Central memory CD8-positive, alpha-beta T cell (primary cell): ENCODE results near the gene LYPD6.

Experiments used
- ATAC-seq: fragments of 150-1000 bp; cut with Tn5 transposase; replicated peaks from 2 replicates; pipeline ENCODE4 v1.10.0; 2022; ENCODE audit warnings: mild to moderate bottlenecking, moderate FRiP score, moderate number of reproducible peaks; ENCODE audit not compliant: poor library complexity, severe bottlenecking; ENCODE audit errors: extremely low read depth
- DNase-seq, 2 donors: peaks; one replicate each; pipeline ENCODE4 v3.0.0; 2021; ENCODE audit warnings: low spot score in 2 of 2
- H3K27ac Mint-ChIP-seq: one replicate; pipeline ENCODE4 v1.8.0; 2022; ENCODE audit warnings: low read depth, mild to moderate bottlenecking, moderate library complexity, mixed read lengths
- H3K27me3 Mint-ChIP-seq: one replicate; pipeline ENCODE4 v1.8.0; 2022; ENCODE audit warnings: mixed read lengths
- H3K36me3 Mint-ChIP-seq: one replicate; pipeline ENCODE4 v1.8.0; 2022; ENCODE audit warnings: mild to moderate bottlenecking, moderate library complexity, mixed read lengths; ENCODE audit not compliant: insufficient read depth
- H3K4me1 Mint-ChIP-seq: one replicate; pipeline ENCODE4 v1.8.0; 2022; ENCODE audit warnings: mixed read lengths
- H3K4me3 Mint-ChIP-seq: one replicate; pipeline ENCODE4 v1.8.0; 2022; ENCODE audit warnings: mild to moderate bottlenecking, moderate library complexity, mixed read lengths
- H3K9me3 Mint-ChIP-seq: one replicate; pipeline ENCODE4 v1.8.0; 2022; ENCODE audit warnings: mixed read lengths

The LYPD6 gene

GRCh38 chr2:149422337-149422990 is 92.1 kb downstream of the LYPD6 start:
- ATAC-seq (no peak), DNase-seq (no peak)
- Mint-ChIP-seq H3K9me3 (no peaks in the 10 kb centered on the region), H3K4me1 (no peaks in the 10 kb centered on the region), H3K36me3 (peaks cover 2% of the 10 kb centered on the region), H3K27ac (no peak overlapping the region), H3K4me3 (no peak overlapping the region), H3K27me3 (peaks cover 12% of the 10 kb centered on the region)

DNA sequence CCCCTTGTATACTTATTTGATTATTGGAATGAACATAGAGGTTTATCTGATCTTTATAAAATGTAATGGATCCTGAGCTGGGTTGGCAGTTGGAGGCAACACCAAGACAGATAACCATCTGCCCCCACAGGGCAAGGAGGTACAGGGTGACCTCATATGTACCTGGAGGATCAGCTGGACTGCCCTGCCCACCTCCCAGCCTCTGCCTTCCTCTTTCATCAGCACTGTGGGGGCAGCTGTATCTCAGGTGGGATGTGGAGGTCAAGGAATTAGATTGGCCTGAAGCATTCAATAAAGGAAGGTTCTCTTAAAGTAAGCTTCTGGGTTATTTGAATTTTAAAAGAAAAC is 92.6 kb downstream of the LYPD6 start:
- Mint-ChIP-seq H3K27ac (no peak overlapping the region), H3K27me3 (peaks cover 12% of the 10 kb centered on the region), H3K9me3 (no peaks in the 10 kb centered on the region), H3K4me1 (no peaks in the 10 kb centered on the region), H3K36me3 (peaks cover 2% of the 10 kb centered on the region), H3K4me3 (no peak overlapping the region)
- ATAC-seq (no peak), DNase-seq (no peak)

- Mint-ChIP-seq H3K4me1 (no peaks in the 10 kb centered on the region), H3K4me3 (no peak overlapping the region), H3K36me3 (peaks cover 2% of the 10 kb centered on the region), H3K9me3 (no peaks in the 10 kb centered on the region), H3K27me3 (peaks cover 12% of the 10 kb centered on the region), H3K27ac (no peak overlapping the region)
- DNase-seq: no peak
- ATAC-seq: no peak
Measured at GRCh38 chr2:149423630-149424029, 93.2 kb downstream of the LYPD6 start.

DNA sequence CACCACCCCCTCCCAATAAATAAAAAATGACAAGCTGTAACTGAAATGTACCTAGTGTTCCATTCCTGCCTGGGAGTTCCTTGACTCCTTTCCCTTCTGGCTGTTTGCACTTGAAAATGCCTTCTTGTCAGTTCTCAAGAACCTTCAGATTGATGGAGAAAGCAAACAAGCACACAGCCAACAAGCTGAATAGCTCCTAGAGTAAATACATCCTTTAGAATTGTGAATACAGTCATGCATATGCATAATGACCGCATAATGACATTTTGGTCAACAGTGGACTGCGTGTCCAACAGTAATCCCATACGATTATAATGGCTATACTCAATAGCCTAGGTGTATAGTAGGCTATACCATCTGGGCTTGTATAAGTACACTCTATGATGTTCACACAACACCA is 97.0 kb downstream of the LYPD6 start:
- DNase-seq (no peak), ATAC-seq (no peak)
- H3K27ac Mint-ChIP-seq: no peak overlapping the region
- H3K4me3 Mint-ChIP-seq: no peak overlapping the region
- peaks cover 2% of the 10 kb centered on the region for H3K36me3 Mint-ChIP-seq
- H3K4me1 Mint-ChIP-seq: no peaks in the 10 kb centered on the region
- no peaks in the 10 kb centered on the region for H3K9me3 Mint-ChIP-seq
- H3K27me3 Mint-ChIP-seq: peaks cover 18% of the 10 kb centered on the region

DNA sequence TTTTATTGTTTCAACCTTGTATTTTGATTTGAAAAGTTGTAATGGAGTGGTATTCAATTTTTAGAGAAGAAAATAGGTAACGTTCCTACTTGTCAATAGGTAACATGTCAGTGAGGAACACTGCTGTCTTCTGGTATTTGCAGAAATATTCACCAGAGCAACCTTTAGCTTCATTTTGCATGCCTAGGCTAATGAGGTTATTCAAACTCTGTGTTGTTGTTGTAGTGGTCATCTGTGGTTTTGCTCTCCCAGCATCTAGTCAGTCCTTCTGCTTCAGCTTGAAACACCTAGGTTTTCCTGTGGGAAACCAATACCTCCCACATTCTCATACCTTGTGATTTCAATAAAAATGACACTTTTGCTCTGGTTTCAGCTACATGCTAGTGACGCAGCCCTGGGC is 98.4 kb downstream of the LYPD6 start:
- Mint-ChIP-seq H3K36me3 (no peaks in the 10 kb centered on the region), H3K4me1 (no peaks in the 10 kb centered on the region), H3K4me3 (no peak overlapping the region), H3K27me3 (peaks cover 18% of the 10 kb centered on the region), H3K27ac (no peak overlapping the region), H3K9me3 (no peaks in the 10 kb centered on the region)
- ATAC-seq (no peak), DNase-seq (no peak)

GRCh38 chr2:149430743-149431736 is 100.7 kb downstream of the LYPD6 start:
- ATAC-seq: no peak
- Mint-ChIP-seq H3K27ac (no peak overlapping the region), H3K4me3 (no peak overlapping the region), H3K36me3 (no peaks in the 10 kb centered on the region), H3K9me3 (no peaks in the 10 kb centered on the region), H3K27me3 (peaks cover 6% of the 10 kb centered on the region), H3K4me1 (no peaks in the 10 kb centered on the region)
- DNase-seq: no peak

- no peaks in the 10 kb centered on the region for H3K9me3 Mint-ChIP-seq
- no peaks in the 10 kb centered on the region for H3K36me3 Mint-ChIP-seq
- ATAC-seq (no peak), DNase-seq (no peak)
- no peaks in the 10 kb centered on the region for H3K4me1 Mint-ChIP-seq
- H3K27me3 Mint-ChIP-seq: no peaks in the 10 kb centered on the region
- no peak overlapping the region for H3K4me3 Mint-ChIP-seq
- H3K27ac Mint-ChIP-seq: no peak overlapping the region
Measured at GRCh38 chr2:149438330-149438960, 108.1 kb downstream of the LYPD6 start.

DNA sequence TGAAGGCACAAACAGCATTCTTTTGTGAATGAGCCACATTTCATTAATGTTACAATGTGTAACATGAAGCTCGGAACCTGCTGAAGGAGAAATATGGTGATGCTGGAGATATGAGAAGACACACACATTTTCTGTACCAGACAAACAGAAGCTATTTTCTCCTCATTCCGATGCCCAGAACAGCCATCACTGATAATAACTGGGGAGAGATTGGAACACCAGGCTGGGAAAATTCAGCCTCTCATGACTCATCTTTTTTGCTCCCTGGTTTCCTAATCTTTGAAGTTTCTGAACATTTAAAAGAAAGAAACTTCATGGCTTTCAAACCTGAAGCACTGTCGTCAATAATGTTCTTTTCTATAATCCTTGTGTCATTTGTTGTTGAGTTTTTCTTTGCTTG is 110.9 kb downstream of the LYPD6 start:
- no peaks in the 10 kb centered on the region for H3K9me3 Mint-ChIP-seq
- no peak for DNase-seq
- no peak overlapping the region for H3K27ac Mint-ChIP-seq
- no peaks in the 10 kb centered on the region for H3K36me3 Mint-ChIP-seq
- H3K4me1 Mint-ChIP-seq: no peaks in the 10 kb centered on the region
- no peaks in the 10 kb centered on the region for H3K27me3 Mint-ChIP-seq
- no peak for ATAC-seq
- H3K4me3 Mint-ChIP-seq: no peak overlapping the region

- H3K27me3 Mint-ChIP-seq: no peaks in the 10 kb centered on the region
- H3K9me3 Mint-ChIP-seq: no peaks in the 10 kb centered on the region
Measured at GRCh38 chr2:149442346-149442745, 112.0 kb downstream of the LYPD6 start.

DNA sequence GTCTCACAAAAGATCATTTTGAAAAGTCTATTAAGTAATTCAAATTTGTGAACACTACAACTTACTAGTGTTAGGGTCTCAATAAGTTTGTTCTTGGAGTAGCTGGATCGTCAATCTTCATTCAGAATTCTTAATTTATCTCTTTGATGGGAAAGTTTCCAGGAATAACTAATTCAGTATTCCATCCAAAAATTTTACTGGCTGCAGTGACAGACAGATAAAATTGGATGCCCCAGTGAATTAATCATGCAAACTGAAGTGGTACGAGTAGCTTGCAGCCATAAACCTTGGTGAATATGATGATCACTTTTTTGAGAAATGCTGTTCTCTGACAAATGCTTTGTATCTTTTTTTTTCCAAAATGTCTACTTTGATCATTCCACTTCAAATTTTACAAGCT is 112.8 kb downstream of the LYPD6 start:
- no peaks in the 10 kb centered on the region for H3K27me3 Mint-ChIP-seq
- H3K9me3 Mint-ChIP-seq: no peaks in the 10 kb centered on the region
- no peak overlapping the region for H3K27ac Mint-ChIP-seq
- H3K36me3 Mint-ChIP-seq: no peaks in the 10 kb centered on the region
- DNase-seq: no peak
- no peak overlapping the region for H3K4me3 Mint-ChIP-seq
- no peaks in the 10 kb centered on the region for H3K4me1 Mint-ChIP-seq
- ATAC-seq: no peak

More at GRCh38 chr2:149442346-149442745, 112.0 kb downstream of the LYPD6 start:
- H3K4me1 Mint-ChIP-seq: no peaks in the 10 kb centered on the region
- H3K4me3 Mint-ChIP-seq: no peak overlapping the region
- H3K36me3 Mint-ChIP-seq: no peaks in the 10 kb centered on the region
- no peak overlapping the region for H3K27ac Mint-ChIP-seq
- ATAC-seq (no peak), DNase-seq (no peak)

DNA sequence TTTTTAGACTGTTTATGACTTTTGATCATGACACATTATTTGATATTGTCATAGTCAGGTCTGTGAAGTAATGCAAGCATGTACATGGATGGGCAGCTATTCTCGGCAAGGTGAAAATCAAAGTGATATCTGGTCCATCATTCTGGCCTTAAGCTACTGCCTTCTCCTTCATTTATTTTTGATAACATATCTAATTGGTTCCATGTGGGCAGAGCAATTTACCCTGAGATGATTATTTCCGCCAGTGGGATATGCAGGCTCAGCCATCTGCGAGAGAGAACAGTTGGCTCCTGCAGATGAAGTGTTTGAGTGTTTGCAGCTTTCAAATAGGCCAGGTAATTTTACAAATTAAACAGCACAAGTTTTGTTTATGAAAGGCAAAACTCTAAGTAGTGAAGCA is 116.4 kb downstream of the LYPD6 start:
- ATAC-seq: no peak
- Mint-ChIP-seq H3K27me3 (no peaks in the 10 kb centered on the region), H3K4me3 (no peak overlapping the region), H3K27ac (no peak overlapping the region), H3K36me3 (no peaks in the 10 kb centered on the region), H3K4me1 (no peaks in the 10 kb centered on the region), H3K9me3 (no peaks in the 10 kb centered on the region)
- no peak for DNase-seq

DNA sequence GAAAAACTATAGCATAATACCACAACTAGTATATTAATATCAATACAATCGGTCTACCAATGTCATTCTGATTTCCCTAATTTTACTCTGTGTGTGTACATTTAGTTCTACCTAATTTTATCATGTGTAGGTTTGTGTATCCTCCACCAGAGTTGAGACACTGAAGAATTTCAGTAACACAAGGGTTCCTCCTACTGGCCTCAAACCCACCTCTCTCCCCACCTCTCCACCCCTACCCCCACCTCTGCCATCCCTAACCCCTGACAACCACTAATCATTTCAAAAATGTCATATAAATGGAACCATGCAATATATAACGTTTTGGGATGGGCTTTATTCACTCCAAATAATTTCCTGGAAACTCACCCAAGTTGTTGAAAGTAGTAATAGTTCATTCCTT is 117.9 kb downstream of the LYPD6 start:
- no peaks in the 10 kb centered on the region for H3K27me3 Mint-ChIP-seq
- no peak overlapping the region for H3K27ac Mint-ChIP-seq
- DNase-seq (no peak), ATAC-seq (no peak)
- no peaks in the 10 kb centered on the region for H3K4me1 Mint-ChIP-seq
- no peaks in the 10 kb centered on the region for H3K36me3 Mint-ChIP-seq
- H3K9me3 Mint-ChIP-seq: no peaks in the 10 kb centered on the region
- H3K4me3 Mint-ChIP-seq: no peak overlapping the region

GRCh38 chr2:149449017-149449416 is 118.6 kb downstream of the LYPD6 start:
- no peaks in the 10 kb centered on the region for H3K36me3 Mint-ChIP-seq
- no peak overlapping the region for H3K27ac Mint-ChIP-seq
- H3K4me3 Mint-ChIP-seq: no peak overlapping the region
- H3K9me3 Mint-ChIP-seq: no peaks in the 10 kb centered on the region
- DNase-seq: no peak
- no peaks in the 10 kb centered on the region for H3K4me1 Mint-ChIP-seq
- no peak for ATAC-seq
- no peaks in the 10 kb centered on the region for H3K27me3 Mint-ChIP-seq
